HepG2 (cell line): ENCODE data around the gene CASP4. TPM values are rescaled to one million over a fixed set of nuclear protein-coding genes. Genes with fewer than 3 reads are reported as not detected.
A peak's percentile ranks its signal among the peaks of the same experiment; 100 is the strongest.

Source experiments
- FOXC1 ChIP-seq: sonication (generic); formaldehyde crosslinking; IDR thresholded peaks from 2 replicates; pipeline ENCODE4 v1.8.0; 2022; ENCODE audit warnings: mild to moderate bottlenecking, missing genetic modification reagents, borderline replicate concordance
- FOXK2 ChIP-seq: fragments of 450-650 bp; IDR thresholded peaks from 2 replicates; pipeline ENCODE4 v1.6.1; 2016
- FOXP4 ChIP-seq: sonication (generic); formaldehyde crosslinking; IDR thresholded peaks from 2 replicates; pipeline ENCODE4 v1.4.0; 2020; ENCODE audit warnings: missing genetic modification reagents
- IKZF5 ChIP-seq: IDR thresholded peaks from 2 replicates; pipeline ENCODE4 v1.6.1; 2018; ENCODE audit warnings: missing genetic modification reagents, mild to moderate bottlenecking, missing compliant biosample characterization
- MLX ChIP-seq: IDR thresholded peaks from 2 replicates; pipeline ENCODE4 v1.6.1; 2016
- PITX1 ChIP-seq: sonication (generic); formaldehyde crosslinking; IDR thresholded peaks from 2 replicates; pipeline ENCODE4 v1.5.1; 2020; ENCODE audit warnings: mild to moderate bottlenecking, missing genetic modification reagents
- POGK ChIP-seq: sonication (generic); formaldehyde crosslinking; conservative IDR thresholded peaks from 2 replicates; pipeline ENCODE4 v1.8.0; 2022; ENCODE audit warnings: mild to moderate bottlenecking, moderate library complexity, missing genetic modification reagents
- THRA ChIP-seq: sonication (generic); formaldehyde crosslinking; IDR thresholded peaks from 2 replicates; pipeline ENCODE4 v1.4.0; 2020; ENCODE audit warnings: missing genetic modification reagents, borderline replicate concordance
- ZNF350 ChIP-seq: sonication (generic); formaldehyde crosslinking; IDR thresholded peaks from 2 replicates; pipeline ENCODE4 v1.4.0; 2020; ENCODE audit warnings: mild to moderate bottlenecking, low read depth, missing genetic modification reagents, borderline replicate concordance
- ZNF563 ChIP-seq: sonication (generic); formaldehyde crosslinking; IDR thresholded peaks from 2 replicates; pipeline ENCODE4 v1.8.0; 2022; ENCODE audit warnings: mild to moderate bottlenecking, moderate library complexity, missing genetic modification reagents
- polyA plus RNA-seq, 8 experiments: library from polyadenylated mRNA; depleted of rRNA in 3 of 8; stranded (reverse) in 7 of 8; unstranded in 1 of 8; fragments of >200 nt; fragmentation: Illumina TruSeq in 4 of 8; extraction: Trizol in 4 of 8; gene quantifications; 2 replicates each; pipeline versions ENCODE4 v1.2.1 to v1.2.3, GENCODE V29; 2011 to 2016; ENCODE audit warnings: low read depth in 4 of 8, missing spikeins in 1 of 8, mixed read lengths in 1 of 8; ENCODE audit not compliant: insufficient read depth in 1 of 8
- total RNA-seq, 5 experiments: library from RNA; depleted of rRNA; stranded (reverse); fragments of >200 nt; fragmentation: Illumina TruSeq; extraction: Trizol; gene quantifications; 2 replicates each; pipeline ENCODE4 v1.2.3, GENCODE V29; 2016; ENCODE audit warnings: low read depth in 1 of 5
- TF ChIP-seq, protein P1 (sequence below): IDR thresholded peaks from 2 replicates; pipeline ENCODE4 v1.6.1; 2016; ENCODE audit warnings: low read depth
- TF ChIP-seq, protein P2 (sequence below): sonication (generic); formaldehyde crosslinking; IDR thresholded peaks from 2 replicates; pipeline ENCODE4 v1.5.1; 2020; ENCODE audit warnings: mild to moderate bottlenecking, missing genetic modification reagents, borderline replicate concordance

Gene CASP4
- total and polyA plus RNA-seq, 2 of the 13 experiments (the other 11 are each of a cell fraction or from before 2014, with no cell fraction given): 56.4 to 69.8 TPM

- peak; percentile 90 for TF ChIP-seq FOXP4 (CRISPR knock-in tag)
- TF ChIP-seq MLX (CRISPR knock-in tag): 0 out of 2 replicates have a peak, but pooled peaks have one; percentile 30
- peak; percentile 40; the same call in 1 of the 2 replicates for TF ChIP-seq ZNF350 (CRISPR knock-in tag)
- peak; percentile 60; the same call in 1 of the 2 replicates for TF ChIP-seq PITX1 (CRISPR knock-in tag)
- no peak for TF ChIP-seq ZNF563
- TF ChIP-seq IKZF5 (CRISPR knock-in tag): peak; percentile 59; the same call in 1 of the 2 replicates
- peak; percentile 68; the same call in 1 of the 2 replicates for TF ChIP-seq FOXK2
- peak; percentile 41; the same call in 1 of the 2 replicates for TF ChIP-seq POGK (CRISPR knock-in tag)
- TF ChIP-seq FOXC1 (CRISPR knock-in tag): peak; percentile 42; the same call in 1 of the 2 replicates
- TF ChIP-seq, protein P1, sequence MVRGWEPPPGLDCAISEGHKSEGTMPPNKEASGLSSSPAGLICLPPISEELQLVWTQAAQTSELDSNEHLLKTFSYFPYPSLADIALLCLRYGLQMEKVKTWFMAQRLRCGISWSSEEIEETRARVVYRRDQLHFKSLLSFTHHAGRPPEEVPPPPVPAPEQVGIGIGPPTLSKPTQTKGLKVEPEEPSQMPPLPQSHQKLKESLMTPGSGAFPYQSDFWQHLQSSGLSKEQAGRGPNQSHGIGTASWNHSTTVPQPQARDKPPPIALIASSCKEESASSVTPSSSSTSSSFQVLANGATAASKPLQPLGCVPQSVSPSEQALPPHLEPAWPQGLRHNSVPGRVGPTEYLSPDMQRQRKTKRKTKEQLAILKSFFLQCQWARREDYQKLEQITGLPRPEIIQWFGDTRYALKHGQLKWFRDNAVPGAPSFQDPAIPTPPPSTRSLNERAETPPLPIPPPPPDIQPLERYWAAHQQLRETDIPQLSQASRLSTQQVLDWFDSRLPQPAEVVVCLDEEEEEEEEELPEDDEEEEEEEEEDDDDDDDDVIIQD: 0 out of 2 replicates have a peak, but pooled peaks have one; percentile 75
- TF ChIP-seq THRA (CRISPR knock-in tag): 0 out of 2 replicates have a peak, but pooled peaks have one; percentile 39
- TF ChIP-seq, protein P2, sequence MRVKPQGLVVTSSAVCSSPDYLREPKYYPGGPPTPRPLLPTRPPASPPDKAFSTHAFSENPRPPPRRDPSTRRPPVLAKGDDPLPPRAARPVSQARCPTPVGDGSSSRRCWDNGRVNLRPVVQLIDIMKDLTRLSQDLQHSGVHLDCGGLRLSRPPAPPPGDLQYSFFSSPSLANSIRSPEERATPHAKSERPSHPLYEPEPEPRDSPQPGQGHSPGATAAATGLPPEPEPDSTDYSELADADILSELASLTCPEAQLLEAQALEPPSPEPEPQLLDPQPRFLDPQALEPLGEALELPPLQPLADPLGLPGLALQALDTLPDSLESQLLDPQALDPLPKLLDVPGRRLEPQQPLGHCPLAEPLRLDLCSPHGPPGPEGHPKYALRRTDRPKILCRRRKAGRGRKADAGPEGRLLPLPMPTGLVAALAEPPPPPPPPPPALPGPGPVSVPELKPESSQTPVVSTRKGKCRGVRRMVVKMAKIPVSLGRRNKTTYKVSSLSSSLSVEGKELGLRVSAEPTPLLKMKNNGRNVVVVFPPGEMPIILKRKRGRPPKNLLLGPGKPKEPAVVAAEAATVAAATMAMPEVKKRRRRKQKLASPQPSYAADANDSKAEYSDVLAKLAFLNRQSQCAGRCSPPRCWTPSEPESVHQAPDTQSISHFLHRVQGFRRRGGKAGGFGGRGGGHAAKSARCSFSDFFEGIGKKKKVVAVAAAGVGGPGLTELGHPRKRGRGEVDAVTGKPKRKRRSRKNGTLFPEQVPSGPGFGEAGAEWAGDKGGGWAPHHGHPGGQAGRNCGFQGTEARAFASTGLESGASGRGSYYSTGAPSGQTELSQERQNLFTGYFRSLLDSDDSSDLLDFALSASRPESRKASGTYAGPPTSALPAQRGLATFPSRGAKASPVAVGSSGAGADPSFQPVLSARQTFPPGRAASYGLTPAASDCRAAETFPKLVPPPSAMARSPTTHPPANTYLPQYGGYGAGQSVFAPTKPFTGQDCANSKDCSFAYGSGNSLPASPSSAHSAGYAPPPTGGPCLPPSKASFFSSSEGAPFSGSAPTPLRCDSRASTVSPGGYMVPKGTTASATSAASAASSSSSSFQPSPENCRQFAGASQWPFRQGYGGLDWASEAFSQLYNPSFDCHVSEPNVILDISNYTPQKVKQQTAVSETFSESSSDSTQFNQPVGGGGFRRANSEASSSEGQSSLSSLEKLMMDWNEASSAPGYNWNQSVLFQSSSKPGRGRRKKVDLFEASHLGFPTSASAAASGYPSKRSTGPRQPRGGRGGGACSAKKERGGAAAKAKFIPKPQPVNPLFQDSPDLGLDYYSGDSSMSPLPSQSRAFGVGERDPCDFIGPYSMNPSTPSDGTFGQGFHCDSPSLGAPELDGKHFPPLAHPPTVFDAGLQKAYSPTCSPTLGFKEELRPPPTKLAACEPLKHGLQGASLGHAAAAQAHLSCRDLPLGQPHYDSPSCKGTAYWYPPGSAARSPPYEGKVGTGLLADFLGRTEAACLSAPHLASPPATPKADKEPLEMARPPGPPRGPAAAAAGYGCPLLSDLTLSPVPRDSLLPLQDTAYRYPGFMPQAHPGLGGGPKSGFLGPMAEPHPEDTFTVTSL (CRISPR knock-in tag): peak; percentile 94; the same call in 1 of the 2 replicates
Measured at GRCh38 chr11:104995001-104995408, 26.6 kb upstream of the CASP4 start (continued).
